Gastroesophageal sphincter (tissue), 3 donors: ENCODE results near the gene LAMC2.

Experiments used
- EP300 ChIP-seq: sonication (generic); formaldehyde crosslinking; IDR thresholded peaks from one replicate; pipeline ENCODE4 v1.6.1; 2017; ENCODE audit warnings: antibody characterized with exemption, mild to moderate bottlenecking
- POLR2A ChIP-seq, 2 donors: fragments of 450-650 bp; IDR thresholded peaks; one replicate each; pipeline ENCODE4 v1.6.1; 2017; ENCODE audit warnings: antibody characterized with exemption in 2 of 2, mild to moderate bottlenecking in 2 of 2, moderate library complexity in 1 of 2
- TF ChIP-seq, protein P1 (sequence below), 4 experiments: fragments of 200-600 bp in 2 of 4; fragments of 450-650 bp in 2 of 4; sonication (generic) in 1 of 4; IDR thresholded peaks; one replicate each; pipeline ENCODE4 v1.5.1; 2017 to 2019; ENCODE audit warnings: antibody characterized with exemption in 4 of 4, mild to moderate bottlenecking in 2 of 4, moderate library complexity in 2 of 4

DNA sequence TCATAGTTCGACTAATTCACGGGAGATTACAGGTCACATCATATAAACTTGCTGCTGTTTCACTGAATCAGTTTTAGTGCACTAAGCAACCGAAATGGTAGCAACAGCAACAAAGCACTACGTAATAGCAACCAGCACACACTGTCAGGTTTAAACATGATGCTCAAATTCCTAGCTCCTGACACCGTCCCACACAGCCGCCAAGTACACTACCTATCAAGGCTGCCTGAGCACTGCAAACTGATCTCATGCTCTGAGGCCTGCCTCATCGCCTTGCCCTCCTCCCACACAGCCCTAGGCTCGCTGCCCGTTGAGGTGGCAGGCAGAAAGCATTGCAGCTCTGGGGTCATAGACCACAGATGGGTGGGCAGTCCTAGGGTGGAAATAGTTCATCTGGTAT lies 12.4 kb downstream of the LAMC2 start:
- TF ChIP-seq, protein P1, sequence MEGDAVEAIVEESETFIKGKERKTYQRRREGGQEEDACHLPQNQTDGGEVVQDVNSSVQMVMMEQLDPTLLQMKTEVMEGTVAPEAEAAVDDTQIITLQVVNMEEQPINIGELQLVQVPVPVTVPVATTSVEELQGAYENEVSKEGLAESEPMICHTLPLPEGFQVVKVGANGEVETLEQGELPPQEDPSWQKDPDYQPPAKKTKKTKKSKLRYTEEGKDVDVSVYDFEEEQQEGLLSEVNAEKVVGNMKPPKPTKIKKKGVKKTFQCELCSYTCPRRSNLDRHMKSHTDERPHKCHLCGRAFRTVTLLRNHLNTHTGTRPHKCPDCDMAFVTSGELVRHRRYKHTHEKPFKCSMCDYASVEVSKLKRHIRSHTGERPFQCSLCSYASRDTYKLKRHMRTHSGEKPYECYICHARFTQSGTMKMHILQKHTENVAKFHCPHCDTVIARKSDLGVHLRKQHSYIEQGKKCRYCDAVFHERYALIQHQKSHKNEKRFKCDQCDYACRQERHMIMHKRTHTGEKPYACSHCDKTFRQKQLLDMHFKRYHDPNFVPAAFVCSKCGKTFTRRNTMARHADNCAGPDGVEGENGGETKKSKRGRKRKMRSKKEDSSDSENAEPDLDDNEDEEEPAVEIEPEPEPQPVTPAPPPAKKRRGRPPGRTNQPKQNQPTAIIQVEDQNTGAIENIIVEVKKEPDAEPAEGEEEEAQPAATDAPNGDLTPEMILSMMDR (IDR thresholded peaks at IDR 0.05) = no peak
- TF ChIP-seq EP300 (peak; percentile 48), POLR2A (IDR thresholded peaks at IDR 0.05) (no peak)
